Gastrocnemius medialis (tissue), 4 donors: Measurements from ENCODE around the gene ST3GAL2.

Source experiments
- CTCF ChIP-seq, 5 experiments: fragments of 450-650 bp in 3 of 5; fragments of 200-600 bp in 2 of 5; sonication (generic) in 2 of 5; IDR thresholded peaks in 4 of 5; conservative IDR thresholded peaks in 1 of 5; 1 replicate in 4 of 5; 2 replicates in 1 of 5; pipeline ENCODE4 v1.5.1; 2016 to 2019; ENCODE audit warnings: antibody characterized with exemption in 5 of 5, mild to moderate bottlenecking in 3 of 5, moderate library complexity in 3 of 5
- POLR2A ChIP-seq, 2 donors: fragments of 450-650 bp; IDR thresholded peaks; one replicate each; pipeline ENCODE4 v1.6.1; 2017; ENCODE audit warnings: antibody characterized with exemption in 2 of 2, mild to moderate bottlenecking in 2 of 2, moderate library complexity in 2 of 2

- TF ChIP-seq POLR2A (IDR thresholded peaks at IDR 0.05), result no peak
- no peak for TF ChIP-seq CTCF (IDR thresholded peaks at IDR 0.05 in 4 of 5, conservative IDR thresholded peaks at IDR 0.05 in 1 of 5)
Measured at GRCh38 chr16:70396246-70396904, 42.5 kb downstream of the ST3GAL2 start.
